Uterus (tissue), 2 donors: ENCODE results near the gene LRCH4.

Source experiments
- CTCF ChIP-seq, 4 experiments: fragments of 200-600 bp in 2 of 4; fragments of 450-650 bp in 2 of 4; sonication (generic) in 2 of 4; IDR thresholded peaks; one replicate each; pipeline ENCODE4 v1.5.1; 2016 to 2019; ENCODE audit warnings: antibody characterized with exemption in 4 of 4, mild to moderate bottlenecking in 2 of 4, moderate library complexity in 1 of 4
- POLR2A ChIP-seq, 2 donors: fragments of 450-650 bp; IDR thresholded peaks; one replicate each; pipeline ENCODE4 v1.6.1; 2016; ENCODE audit warnings: antibody characterized with exemption in 2 of 2, mild to moderate bottlenecking in 1 of 2, moderate library complexity in 1 of 2

- TF ChIP-seq POLR2A (IDR thresholded peaks at IDR 0.05) (no peak), CTCF (IDR thresholded peaks at IDR 0.05) (no peak)
Measured at GRCh38 chr7:100546926-100547800, 38.8 kb downstream of the LRCH4 start.
